ENCODE data around the gene LDLRAD2.
A peak's percentile ranks its signal among the peaks of the same experiment; 100 is the strongest.

LDLRAD2 gene

GRCh38 chr1:21857142-21857839 is 45.2 kb downstream of the LDLRAD2 start:
- no peak overlapping the region for H3K4me2 ChIP-seq
- TF ChIP-seq Cebpa-rat (IDR thresholded peaks at IDR 0.05): no peak
- no peaks in the 10 kb centered on the region for H3K4me1 ChIP-seq
- H4K20me1 ChIP-seq: no peaks in the 10 kb centered on the region
- H3K9ac ChIP-seq: no peak overlapping the region
- peaks cover 11% of the 10 kb centered on the region for H3K9me3 ChIP-seq
- H3K27me3 ChIP-seq: no peaks in the 10 kb centered on the region
- H3K36me3 ChIP-seq: peaks cover 95% of the 10 kb centered on the region
- H3K4me3 ChIP-seq: no peak overlapping the region
- no peak overlapping the region for H3K27ac ChIP-seq

GRCh38 chr1:21857840-21858670 is 46.0 kb downstream of the LDLRAD2 start:
- no peak overlapping the region for H3K27ac ChIP-seq

GRCh38 chr1:21859669-21860179 is 47.7 kb downstream of the LDLRAD2 start:
- H3K27me3 ChIP-seq: no peaks in the 10 kb centered on the region
- H4K20me1 ChIP-seq: no peaks in the 10 kb centered on the region
- H3K27ac ChIP-seq: no peak overlapping the region
- H3K4me3 ChIP-seq: no peak overlapping the region
- H3K4me1 ChIP-seq: no peaks in the 10 kb centered on the region
- no peak overlapping the region for H3K4me2 ChIP-seq
- no peak for TF ChIP-seq Cebpa-rat (IDR thresholded peaks at IDR 0.05)
- H3K36me3 ChIP-seq: peaks cover 95% of the 10 kb centered on the region
- peaks cover 11% of the 10 kb centered on the region for H3K9me3 ChIP-seq
- H3K9ac ChIP-seq: no peak overlapping the region

More at GRCh38 chr1:21857840-21858670, 46.0 kb downstream of the LDLRAD2 start:
- H3K4me1 ChIP-seq: no peaks in the 10 kb centered on the region
- H3K4me2 ChIP-seq: no peak overlapping the region
- peaks cover 94% of the 10 kb centered on the region for H3K36me3 ChIP-seq
- H3K9ac ChIP-seq: no peak overlapping the region
- H4K20me1 ChIP-seq: no peaks in the 10 kb centered on the region
- H3K9me3 ChIP-seq: peaks cover 11% of the 10 kb centered on the region
- TF ChIP-seq Cebpa-rat (IDR thresholded peaks at IDR 0.05): no peak
- H3K4me3 ChIP-seq: no peak overlapping the region
- H3K27me3 ChIP-seq: no peaks in the 10 kb centered on the region

- peaks cover 90% of the 10 kb centered on the region for H3K36me3 ChIP-seq
- no peak overlapping the region for H3K27ac ChIP-seq
- peaks cover 11% of the 10 kb centered on the region for H3K9me3 ChIP-seq
- peaks cover 8% of the 10 kb centered on the region for H3K4me1 ChIP-seq
- H3K27me3 ChIP-seq: no peaks in the 10 kb centered on the region
- H3K4me3 ChIP-seq: no peak overlapping the region
- H4K20me1 ChIP-seq: no peaks in the 10 kb centered on the region
- H3K4me2 ChIP-seq: no peak overlapping the region
- no peak for TF ChIP-seq Cebpa-rat (IDR thresholded peaks at IDR 0.05)
- no peak overlapping the region for H3K9ac ChIP-seq
These were observed 48.9 kb downstream of the LDLRAD2 start for GRCh38 chr1:21860971-21861370.

GRCh38 chr1:21861602-21862429 is 49.8 kb downstream of the LDLRAD2 start:
- peaks cover 11% of the 10 kb centered on the region for H3K9me3 ChIP-seq
- TF ChIP-seq Cebpa-rat (IDR thresholded peaks at IDR 0.05): no peak
- no peaks in the 10 kb centered on the region for H3K27me3 ChIP-seq
- no peak overlapping the region for H3K9ac ChIP-seq
- H3K4me1 ChIP-seq: peaks cover 16% of the 10 kb centered on the region
- no peak overlapping the region for H3K4me3 ChIP-seq
- no peak overlapping the region for H3K27ac ChIP-seq
- no peaks in the 10 kb centered on the region for H4K20me1 ChIP-seq
- no peak overlapping the region for H3K4me2 ChIP-seq
- peaks cover 81% of the 10 kb centered on the region for H3K36me3 ChIP-seq

GRCh38 chr1:21863981-21864380 is 51.9 kb downstream of the LDLRAD2 start:
- H3K9me3 ChIP-seq: peaks cover 11% of the 10 kb centered on the region
- no peak for TF ChIP-seq Cebpa-rat (IDR thresholded peaks at IDR 0.05)
- H3K36me3 ChIP-seq: peaks cover 60% of the 10 kb centered on the region

GRCh38 chr1:21864730-21865129 is 52.7 kb downstream of the LDLRAD2 start:
- peaks cover 37% of the 10 kb centered on the region for H3K4me1 ChIP-seq
- H4K20me1 ChIP-seq: no peaks in the 10 kb centered on the region
- no peak for TF ChIP-seq Cebpa-rat (IDR thresholded peaks at IDR 0.05)
- peak overlapping the region; percentile 81; the same call in 1 of the 2 replicates for H3K27ac ChIP-seq
- H3K4me3 ChIP-seq: no peak overlapping the region
- peaks cover 58% of the 10 kb centered on the region for H3K36me3 ChIP-seq
- H3K9ac ChIP-seq: no peak overlapping the region
- no peak overlapping the region for H3K4me2 ChIP-seq
- peaks cover 11% of the 10 kb centered on the region for H3K9me3 ChIP-seq
- no peaks in the 10 kb centered on the region for H3K27me3 ChIP-seq

More at GRCh38 chr1:21863981-21864380, 51.9 kb downstream of the LDLRAD2 start:
- Histone ChIP-seq H3K27ac (no peak overlapping the region), H3K27me3 (no peaks in the 10 kb centered on the region), H3K4me2 (no peak overlapping the region), H3K9ac (no peak overlapping the region), H4K20me1 (no peaks in the 10 kb centered on the region), H3K4me1 (peaks cover 30% of the 10 kb centered on the region), H3K4me3 (no peak overlapping the region)

GRCh38 chr1:21865609-21865942 is 53.5 kb downstream of the LDLRAD2 start:
- peaks cover 58% of the 10 kb centered on the region for H3K36me3 ChIP-seq
- H3K27me3 ChIP-seq: no peaks in the 10 kb centered on the region
- no peak overlapping the region for H3K9ac ChIP-seq
- peak overlapping the region; percentile 70 for H3K4me2 ChIP-seq
- no peak overlapping the region for H3K4me3 ChIP-seq
- H3K9me3 ChIP-seq: peaks cover 11% of the 10 kb centered on the region
- H4K20me1 ChIP-seq: no peaks in the 10 kb centered on the region
- H3K27ac ChIP-seq: peak overlapping the region; percentile 81
- H3K4me1 ChIP-seq: peaks cover 45% of the 10 kb centered on the region
- no peak for TF ChIP-seq Cebpa-rat (IDR thresholded peaks at IDR 0.05)

GRCh38 chr1:21865943-21866706 is 54.1 kb downstream of the LDLRAD2 start:
- peak overlapping the region; percentile 81 for H3K27ac ChIP-seq
- peaks cover 8% of the 10 kb centered on the region for H3K9me3 ChIP-seq
- no peak overlapping the region for H3K4me3 ChIP-seq
- peaks cover 46% of the 10 kb centered on the region for H3K4me1 ChIP-seq
- no peak overlapping the region for H3K9ac ChIP-seq
- peaks cover 57% of the 10 kb centered on the region for H3K36me3 ChIP-seq
- TF ChIP-seq Cebpa-rat (IDR thresholded peaks at IDR 0.05): no peak
- peak overlapping the region; percentile 70 for H3K4me2 ChIP-seq
- no peaks in the 10 kb centered on the region for H4K20me1 ChIP-seq
- H3K27me3 ChIP-seq: no peaks in the 10 kb centered on the region

All from BLaER1 (cell line).